Glomerular visceral epithelial cell (primary cell): ENCODE results near the gene MYD88.
"Not testable (repeated sequence)": the region's sequence is repeated elsewhere in the genome, so short reads cannot be mapped to it uniquely, and the experiment has no call there.

Source experiments
- DNase-seq: peaks from one replicate; pipeline ENCODE4 v3.0.0-alpha.2; 2016; ENCODE audit errors: extremely low spot score

The MYD88 gene

DNA sequence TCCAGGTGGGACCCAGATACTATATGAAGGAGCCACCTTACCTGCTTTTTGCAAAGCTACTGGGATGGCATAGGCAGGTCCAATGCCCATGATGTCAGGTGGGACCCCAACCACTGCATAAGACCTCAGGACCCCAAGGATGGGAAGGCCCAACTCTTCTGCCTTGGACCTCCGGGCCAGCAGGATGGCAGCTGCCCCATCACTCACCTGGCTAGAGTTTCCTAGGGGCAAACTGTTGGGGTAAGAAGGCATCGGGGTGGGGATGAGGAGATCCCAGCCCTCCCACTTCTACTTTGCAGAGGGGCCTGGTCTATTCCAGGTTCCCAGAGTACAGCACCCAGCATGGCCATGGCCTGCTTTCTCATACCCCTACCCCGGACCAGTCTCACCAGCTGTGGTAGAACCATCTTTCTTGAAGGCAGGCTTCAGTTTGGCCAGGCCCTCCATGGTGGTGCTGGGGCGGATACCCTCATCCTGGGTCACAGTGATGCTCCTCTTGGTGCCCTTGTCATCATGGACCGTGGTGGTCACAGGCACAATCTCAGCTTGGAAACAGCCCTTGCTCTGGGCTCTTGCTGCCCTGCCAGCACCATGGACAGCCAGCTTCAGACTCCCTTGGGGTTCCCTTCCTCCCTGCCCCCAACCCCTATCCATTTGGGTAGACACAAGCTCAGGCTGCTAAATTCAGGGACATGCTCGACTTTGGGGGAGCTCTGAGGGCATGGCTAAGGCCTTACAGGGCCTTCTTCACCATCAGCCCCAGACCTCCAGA, 12.2 kb upstream of the MYD88 start:
- DNase-seq, result no peak

DNA sequence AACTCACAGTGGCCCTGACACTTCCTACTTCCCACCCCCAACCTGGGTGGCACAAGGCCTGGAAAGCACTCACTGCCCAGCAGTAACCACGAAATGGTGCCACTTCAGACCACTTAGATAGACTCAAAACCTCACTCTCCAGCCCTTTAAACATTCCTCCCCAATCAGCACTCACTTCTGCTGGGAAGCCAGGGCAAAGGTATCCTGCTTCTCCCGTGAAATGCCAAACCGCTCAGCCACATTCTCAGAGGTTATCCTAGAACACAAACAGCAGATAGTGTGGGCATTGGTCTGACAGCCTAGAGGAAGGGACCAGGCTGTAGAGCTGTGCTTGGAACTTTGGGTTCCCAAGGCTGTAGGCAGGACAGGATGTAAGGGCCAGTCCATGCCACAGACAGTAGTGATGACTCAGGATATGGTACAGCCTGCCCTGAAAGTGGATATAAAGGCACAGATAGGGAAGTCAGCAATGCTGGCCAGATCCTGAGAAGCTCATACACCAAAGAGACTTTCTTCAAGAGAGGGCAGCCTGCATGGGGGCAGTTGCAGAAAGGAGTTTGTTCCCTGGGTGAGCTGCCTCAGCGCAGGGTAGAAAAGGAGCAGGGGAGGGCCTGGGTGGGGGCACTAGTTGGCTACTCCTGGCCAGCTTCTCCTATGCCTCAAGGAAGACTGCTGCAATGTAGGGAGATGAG, 10.7 kb upstream of the MYD88 start:
- no peak for DNase-seq

DNA sequence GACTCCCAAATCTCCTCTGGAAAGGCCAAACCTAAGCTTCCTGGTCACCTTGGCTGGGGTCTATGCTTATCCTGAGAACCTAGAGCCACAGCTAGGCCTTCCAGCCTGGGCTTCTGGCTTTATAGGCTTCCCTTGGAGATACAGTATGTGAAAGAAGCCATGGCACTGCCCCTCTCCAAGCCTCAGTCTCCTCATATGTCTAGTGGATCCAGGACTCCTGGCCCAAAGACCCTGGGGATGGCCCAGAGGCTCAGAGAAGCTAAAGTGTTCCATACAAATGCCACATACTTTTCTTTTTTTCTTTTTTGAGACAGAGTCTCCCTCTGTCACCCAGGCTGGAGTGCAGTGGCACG, 10.2 kb upstream of the MYD88 start:
- DNase-seq, result no peak

DNA sequence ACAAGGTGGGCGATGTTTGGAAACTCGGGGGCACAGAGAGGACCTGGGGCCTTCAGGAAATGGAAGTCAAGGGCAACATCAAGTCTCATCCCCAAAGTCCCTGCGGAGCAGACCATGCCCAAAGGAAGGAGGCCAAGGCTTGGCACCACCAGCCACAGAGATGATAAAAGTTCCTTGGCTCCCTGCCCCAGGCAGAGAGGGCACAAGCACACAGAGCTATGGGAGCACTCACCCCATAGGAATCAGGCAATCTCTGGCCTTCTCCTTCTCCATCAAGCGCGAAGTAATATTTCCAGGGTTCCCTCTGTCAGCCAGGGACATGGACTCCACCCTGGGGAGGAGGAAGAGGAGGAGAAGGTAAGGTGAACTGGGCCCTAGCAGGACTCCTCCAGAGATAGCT, 9.4 kb upstream of the MYD88 start:
- DNase-seq, result no peak

DNA sequence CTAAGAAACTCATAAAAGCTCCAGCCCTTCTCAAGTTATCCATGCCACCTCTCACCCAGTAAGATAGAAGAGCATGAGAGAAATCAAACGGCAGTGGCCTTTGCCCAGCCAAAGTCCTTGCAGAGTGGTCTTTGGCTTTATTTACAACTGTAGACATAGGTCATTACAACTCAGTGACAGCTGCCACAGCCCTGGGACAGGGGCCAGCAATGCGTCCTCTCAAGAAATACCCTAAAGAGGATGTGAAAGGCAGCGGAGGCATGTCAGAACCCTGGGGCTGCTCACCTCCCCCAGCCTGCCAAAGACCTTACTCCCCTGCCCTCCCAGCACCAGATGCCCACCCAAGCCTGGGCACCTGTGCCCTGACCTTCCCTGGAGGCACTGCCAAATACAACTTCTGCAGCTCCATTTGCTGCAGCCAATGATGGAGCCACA, 7.8 kb upstream of the MYD88 start:
- no peak for DNase-seq

DNA sequence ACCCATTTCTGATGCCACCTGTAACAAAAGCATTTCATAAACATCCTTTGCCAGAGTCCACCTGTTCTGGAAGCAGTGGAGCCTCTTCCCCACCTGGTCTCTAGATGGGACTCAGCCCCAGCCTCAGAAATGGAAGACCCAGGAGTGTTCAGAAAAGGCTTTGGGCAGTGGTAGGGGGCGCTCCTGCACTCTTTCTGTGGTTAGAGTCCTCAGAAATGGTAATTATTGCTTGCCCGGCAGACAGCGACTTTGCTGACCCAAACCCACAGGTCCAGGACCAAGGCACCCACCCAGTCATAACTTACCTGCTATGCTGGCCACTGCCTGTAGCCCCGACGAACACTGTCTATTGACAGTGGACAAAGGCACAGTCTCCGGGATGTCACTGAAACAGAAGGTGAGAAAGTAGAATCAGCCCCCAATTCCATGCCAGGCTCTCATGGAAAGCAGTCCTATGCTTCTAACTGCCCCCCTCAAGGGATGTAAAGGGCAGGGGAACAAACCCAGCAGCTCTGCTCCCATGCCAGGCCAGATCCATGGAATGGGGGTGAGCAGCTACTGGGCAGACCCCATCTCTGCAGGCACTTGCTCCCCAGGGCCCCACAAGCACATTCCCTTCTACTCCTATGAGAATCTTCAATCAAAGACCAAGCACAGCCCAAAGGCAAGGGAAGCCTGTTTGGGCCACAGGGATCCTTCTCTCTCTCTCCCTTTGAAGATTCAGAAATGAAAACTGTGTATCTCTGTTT, 6.7 kb upstream of the MYD88 start:
- DNase-seq, result no peak

DNA sequence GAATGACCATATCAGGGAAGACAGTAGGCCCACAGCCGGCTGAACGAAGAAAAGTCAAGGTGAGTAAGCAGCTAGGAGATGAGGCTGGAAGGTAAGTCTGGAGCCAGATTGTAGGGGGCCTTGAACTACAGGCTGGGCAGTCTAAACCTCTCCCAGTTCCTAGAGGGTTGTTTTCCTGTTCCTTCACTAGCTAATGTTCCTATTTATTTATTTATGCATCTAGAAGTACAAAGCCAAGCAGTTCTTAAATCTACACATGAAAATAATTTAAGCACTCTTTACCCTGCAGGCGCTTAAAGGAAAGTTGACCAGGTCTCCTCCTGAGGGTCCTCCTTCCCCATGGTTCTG, 5.3 kb upstream of the MYD88 start:
- DNase-seq, result no peak

DNA sequence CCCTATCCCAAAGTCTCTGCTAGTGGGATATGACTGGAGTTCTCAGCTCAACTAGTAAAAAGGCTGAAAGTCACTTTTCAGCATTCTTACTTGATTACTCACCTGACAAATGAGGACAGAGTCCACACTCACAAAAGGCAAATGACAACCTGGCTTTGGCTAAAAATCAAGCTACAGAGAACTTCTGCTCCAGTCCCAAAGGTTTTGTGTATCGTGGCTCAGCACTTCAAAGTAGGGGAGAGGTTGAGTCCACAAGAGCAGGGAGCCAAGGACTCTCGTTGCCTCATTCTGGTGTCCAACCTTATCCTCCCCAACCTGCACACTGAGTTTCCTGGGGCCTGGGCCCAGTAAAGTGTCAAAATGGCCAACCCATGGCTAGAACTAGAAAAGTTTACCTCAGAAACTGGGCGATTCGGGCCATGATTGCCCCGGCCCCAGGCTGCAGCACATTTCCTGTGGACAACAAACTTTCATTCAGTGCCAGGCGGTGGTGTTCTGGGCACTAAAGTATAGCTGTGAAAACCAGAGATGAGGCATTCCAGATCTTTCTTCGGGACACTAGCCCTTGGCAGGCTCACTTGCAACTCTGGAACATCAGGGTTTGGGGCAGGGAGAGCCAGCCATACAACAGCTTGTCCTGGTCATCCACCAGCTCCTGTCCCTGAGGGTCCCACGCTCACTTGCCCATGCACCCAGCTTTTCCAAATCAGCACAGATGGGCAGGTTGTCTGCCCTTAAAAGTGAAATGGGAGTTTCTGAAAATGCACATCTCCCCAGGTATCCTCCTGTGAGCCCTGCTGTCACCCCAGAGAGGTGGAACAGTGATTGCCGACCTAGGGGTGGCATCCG, 4.7 kb upstream of the MYD88 start:
- no peak for DNase-seq

DNA sequence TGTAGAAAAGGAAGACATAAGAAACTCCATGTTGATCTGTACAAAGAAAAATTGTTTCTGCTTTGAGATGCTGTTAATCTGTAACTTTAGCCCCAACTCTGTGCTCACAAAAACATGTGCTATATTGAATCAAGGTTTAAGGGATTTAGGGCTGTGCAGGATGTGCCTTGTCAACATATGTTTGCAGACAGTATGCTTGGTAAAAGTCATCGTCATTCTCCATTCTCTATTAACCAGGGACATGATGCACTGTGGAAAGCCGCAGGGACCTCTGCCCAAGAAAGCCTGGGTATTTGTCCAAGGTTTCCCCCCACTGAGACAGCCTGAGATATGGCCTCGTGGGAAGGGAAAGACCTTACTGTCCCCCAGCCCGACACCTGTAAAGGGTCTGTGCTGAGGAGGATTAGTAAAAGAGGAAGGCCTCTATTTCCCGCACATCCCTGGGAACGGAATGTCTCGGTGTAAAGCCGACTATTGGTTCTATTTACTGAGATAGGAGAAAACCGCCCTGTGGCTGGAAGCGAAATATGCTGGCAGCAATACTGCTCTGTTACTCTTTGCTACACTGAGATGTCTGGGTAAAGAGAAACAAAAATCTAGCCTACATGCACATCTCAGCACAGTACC, 3.8 kb upstream of the MYD88 start:
- not testable (repeated sequence) for DNase-seq

DNA sequence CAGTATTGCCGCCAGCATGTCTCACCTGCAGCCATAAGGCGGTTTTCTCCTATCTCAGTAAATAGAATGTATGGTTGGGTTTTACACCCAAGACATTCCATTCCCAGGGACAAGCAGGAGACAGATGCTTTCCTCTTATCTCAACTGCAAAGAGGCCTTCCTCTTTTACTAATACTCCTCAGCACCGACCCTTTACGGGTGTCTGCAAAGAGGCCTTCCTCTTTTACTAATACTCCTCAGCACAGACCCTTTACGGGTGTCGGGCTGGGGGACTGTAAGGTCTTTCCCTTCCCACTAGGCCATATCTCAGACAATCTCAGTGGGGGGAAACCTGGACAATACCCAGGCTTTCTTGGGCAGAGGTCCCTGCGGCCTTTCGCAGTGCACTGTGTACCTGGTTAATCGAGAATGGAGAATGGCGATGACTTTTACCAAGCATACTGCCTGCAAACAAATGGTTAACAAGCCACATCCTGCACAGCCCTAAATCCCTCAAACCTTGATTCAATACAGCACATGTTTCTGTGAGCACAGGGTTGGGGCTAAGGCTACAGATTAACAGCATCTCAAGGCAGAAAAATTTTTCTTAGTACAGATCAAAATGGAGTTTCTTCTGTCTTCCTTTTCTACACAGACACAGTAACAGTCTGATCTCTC, 2.7 kb upstream of the MYD88 start:
- DNase-seq, result not testable (repeated sequence)

DNA sequence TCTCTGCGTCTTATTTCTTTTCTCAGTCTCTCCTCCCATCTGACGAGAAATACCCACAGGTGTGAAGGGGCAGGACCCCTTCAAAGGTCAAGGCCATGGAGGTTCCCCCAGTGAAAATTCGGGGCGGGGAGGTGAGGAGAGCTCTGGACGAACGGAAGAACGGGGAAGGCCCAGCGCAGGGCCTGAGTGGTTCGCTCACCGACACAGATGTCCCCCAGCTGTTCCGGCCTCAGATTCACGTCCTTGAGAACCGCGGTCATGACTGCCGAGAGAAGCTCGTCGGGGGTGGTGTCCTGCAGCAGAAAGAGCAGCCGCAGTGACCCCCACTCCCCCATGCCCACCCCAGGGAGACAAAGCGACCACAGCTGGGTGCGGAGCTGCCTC, 2.1 kb upstream of the MYD88 start:
- DNase-seq, result peak; percentile 40

DNA sequence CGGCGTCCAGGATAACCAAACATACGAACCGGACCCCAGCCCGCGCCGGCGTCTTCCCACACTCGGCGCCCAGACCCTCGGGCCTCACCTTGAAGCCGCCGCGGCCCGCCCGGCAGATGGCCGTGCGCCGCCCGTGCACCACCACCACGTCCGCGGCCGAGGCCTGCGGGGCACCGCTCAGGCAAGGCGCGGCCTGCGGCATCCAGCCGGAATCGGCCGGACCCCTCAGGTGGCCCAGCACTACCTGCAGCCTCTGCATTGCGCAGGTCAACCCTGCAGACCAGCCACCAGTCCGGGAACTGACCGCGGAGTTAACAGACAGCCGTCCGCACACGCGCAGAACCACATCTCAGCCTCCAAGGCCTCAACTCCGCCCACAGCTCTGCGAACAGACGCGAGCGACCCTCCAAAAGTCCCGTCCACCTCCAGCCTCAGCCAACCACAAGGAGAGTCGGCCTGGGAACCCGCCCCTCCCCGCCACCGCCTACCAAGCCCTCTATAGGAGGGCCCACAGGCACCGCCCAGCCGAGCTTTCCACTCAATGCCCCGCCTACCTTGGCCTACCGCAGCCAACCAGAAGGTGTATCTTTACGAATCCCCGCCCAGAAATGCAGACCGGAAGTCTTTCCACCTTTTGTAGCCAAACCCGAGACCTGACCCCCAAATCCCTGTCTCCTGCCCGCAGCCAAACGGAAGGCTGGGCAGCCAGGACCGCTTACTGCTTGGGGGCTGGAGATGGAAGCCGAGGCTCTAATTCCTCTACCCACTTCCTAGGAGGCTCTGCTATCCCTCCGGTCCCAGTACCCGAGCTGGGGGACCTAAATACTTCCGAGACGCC, 1.5 kb upstream of the MYD88 start, which contains the start of gene ACAA1:
Gene ACAA1, minus strand, starts transcription at position 351 of the 838 bp plus-strand sequence. Its CDS starts 92 bp downstream, at position 259.
- DNase-seq, result peak; percentile 99

DNA sequence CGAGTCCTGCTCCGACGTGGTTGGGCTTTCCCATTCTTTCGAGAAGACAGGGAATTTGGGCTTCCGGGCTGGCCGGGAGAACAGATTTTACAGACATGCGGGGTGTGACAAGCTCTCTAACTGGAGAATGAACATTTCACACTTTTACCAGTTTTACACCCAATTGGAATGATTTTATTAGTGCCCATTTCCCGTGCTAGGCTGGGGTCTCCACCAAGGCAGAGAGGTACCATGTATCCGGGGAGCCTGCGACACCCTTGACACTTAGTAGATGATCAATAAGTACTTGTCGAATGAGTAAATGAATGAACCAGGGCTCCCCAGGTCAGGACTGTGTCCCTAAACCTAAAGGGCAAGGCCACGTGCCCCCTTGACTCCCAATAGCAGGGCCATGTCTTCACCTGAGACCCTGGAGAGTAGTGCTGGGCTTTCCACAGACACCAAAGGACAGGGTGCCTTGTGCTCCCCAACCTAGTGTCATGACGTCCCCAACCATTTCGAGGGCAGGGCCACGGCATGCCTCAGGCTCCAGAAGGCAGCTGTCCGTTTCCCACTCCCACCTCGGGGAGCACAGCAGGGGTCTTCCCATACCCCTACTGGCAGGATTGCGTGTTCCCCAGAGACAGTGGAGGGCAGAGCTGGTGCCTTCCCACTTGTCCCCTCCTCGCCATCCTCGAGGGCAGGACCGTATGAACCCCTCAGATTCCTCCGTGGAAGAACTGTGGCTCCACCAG, 679 bp upstream of the MYD88 start:
- no peak for DNase-seq

DNA sequence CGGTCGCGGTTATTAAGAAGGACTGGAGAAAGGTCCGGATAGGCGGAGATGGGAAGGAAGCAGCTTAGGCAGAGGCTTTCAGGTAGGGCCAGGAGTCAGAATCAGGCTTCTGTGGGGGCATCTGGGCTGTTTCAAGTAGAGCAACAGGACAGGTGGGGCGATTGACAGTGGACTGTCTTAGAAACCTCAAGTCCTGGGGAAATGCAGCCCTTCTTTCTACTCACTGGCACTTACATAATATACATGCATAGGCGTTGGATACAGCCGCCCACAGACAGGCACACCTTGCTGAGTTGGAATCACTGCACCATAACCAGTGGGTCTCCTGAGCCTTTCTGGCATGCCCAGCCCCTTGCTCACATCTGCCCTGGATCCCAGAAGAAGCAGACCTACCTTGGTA, 730 bp downstream of the MYD88 start:
- DNase-seq, result no peak

DNA sequence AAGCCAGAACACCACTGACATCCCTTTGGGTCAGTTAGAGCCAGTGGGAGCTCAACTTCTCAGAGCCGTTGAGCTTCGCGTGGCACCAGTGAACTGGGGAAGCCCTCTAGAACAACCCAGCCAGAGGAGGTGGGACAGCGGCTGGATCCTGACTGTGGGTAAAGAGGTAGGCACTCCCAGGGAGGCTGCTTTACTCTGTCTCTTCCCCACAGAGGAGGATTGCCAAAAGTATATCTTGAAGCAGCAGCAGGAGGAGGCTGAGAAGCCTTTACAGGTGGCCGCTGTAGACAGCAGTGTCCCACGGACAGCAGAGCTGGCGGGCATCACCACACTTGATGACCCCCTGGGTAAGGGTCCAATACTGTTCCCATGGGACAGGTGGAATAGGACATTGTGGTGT, 1.2 kb downstream of the MYD88 start:
- DNase-seq, result no peak

DNA sequence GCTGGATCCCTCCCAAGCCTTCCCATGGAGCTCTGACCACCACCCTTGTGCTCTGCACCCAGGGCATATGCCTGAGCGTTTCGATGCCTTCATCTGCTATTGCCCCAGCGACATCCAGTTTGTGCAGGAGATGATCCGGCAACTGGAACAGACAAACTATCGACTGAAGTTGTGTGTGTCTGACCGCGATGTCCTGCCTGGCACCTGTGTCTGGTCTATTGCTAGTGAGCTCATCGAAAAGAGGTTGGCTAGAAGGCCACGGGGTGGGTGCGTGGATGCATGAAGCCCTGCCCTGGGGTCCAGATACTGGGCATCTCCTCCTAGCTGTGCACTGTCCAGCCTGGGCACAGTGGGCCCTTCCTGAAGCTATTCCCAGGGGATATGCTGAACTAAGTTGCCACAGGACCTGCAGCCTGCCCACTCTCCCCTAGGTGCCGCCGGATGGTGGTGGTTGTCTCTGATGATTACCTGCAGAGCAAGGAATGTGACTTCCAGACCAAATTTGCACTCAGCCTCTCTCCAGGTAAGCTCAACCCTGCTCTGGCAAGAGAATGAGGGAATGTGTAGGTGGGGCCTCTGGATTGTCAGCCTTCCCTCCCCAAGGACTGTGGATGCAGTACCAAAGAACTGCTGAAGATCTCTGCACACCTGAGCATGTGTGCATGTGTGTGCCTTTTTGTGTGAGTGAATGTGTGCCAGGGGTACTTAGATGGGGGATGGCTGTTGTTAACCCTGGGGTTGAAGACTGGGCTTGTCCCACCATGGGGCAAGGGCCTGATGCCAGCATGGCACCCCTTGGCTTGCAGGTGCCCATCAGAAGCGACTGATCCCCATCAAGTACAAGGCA, 2.1 kb downstream of the MYD88 start:
- DNase-seq, result no peak

DNA sequence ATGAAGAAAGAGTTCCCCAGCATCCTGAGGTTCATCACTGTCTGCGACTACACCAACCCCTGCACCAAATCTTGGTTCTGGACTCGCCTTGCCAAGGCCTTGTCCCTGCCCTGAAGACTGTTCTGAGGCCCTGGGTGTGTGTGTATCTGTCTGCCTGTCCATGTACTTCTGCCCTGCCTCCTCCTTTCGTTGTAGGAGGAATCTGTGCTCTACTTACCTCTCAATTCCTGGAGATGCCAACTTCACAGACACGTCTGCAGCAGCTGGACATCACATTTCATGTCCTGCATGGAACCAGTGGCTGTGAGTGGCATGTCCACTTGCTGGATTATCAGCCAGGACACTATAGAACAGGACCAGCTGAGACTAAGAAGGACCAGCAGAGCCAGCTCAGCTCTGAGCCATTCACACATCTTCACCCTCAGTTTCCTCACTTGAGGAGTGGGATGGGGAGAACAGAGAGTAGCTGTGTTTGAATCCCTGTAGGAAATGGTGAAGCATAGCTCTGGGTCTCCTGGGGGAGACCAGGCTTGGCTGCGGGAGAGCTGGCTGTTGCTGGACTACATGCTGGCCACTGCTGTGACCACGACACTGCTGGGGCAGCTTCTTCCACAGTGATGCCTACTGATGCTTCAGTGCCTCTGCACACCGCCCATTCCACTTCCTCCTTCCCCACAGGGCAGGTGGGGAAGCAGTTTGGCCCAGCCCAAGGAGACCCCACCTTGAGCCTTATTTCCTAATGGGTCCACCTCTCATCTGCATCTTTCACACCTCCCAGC, 2.9 kb downstream of the MYD88 start:
- no peak for DNase-seq

DNA sequence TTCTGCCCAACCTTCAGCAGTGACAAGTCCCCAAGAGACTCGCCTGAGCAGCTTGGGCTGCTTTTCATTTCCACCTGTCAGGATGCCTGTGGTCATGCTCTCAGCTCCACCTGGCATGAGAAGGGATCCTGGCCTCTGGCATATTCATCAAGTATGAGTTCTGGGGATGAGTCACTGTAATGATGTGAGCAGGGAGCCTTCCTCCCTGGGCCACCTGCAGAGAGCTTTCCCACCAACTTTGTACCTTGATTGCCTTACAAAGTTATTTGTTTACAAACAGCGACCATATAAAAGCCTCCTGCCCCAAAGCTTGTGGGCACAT, 3.5 kb downstream of the MYD88 start:
- DNase-seq, result peak; percentile 53
